Middle frontal gyrus (tissue), 1 donor: ENCODE data around the gene PKD1L1.

Source experiments
- DNase-seq: peaks from one replicate; pipeline ENCODE4 v3.0.0-alpha.2; 2015; ENCODE audit warnings: low spot score; ENCODE audit errors: extremely low spot score

The PKD1L1 gene

DNA sequence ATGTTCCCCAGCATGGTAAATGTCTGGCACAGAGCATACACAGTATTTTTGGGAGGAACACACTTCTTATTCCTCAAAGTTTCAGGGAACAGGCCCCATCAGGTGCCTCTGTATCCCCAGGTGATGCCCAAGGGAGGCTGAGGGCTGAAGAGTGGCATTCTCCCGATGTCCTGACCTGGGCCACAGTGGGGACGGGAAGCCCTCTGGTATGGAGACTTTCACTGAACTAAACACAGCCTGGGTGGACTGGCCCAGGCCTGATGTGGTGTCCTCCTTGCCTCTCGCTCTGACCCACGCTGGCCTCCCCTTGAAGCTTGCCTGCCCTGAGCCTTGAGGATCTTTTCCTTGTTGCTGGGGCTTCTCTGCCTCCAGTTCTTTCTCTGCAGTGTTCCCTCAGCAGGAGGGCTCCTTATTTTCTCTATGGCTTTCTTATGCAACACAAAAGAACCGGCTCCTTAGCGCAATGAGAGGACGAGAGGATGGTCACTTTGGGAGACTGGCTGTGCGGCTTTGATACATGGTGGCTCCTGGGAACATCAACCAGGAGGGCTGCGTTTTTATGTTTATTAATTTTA, 208.9 kb downstream of the PKD1L1 start:
- DNase-seq = no peak

GRCh38 chr7:47738563-47739166, 209.6 kb downstream of the PKD1L1 start:
- DNase-seq = no peak

GRCh38 chr7:47737601-47738000, 210.7 kb downstream of the PKD1L1 start:
- DNase-seq = no peak

- DNase-seq = no peak
These were observed 212.6 kb downstream of the PKD1L1 start for GRCh38 chr7:47735431-47736345.

GRCh38 chr7:47734949-47735291, 213.3 kb downstream of the PKD1L1 start:
- DNase-seq = no peak

- no peak for DNase-seq
These were observed 213.8 kb downstream of the PKD1L1 start for GRCh38 chr7:47734287-47734948.

- DNase-seq = no peak
These were observed 218.1 kb downstream of the PKD1L1 start for GRCh38 chr7:47730142-47730541.

- DNase-seq = no peak
These were observed 222.1 kb downstream of the PKD1L1 start for GRCh38 chr7:47726047-47726726.

DNA sequence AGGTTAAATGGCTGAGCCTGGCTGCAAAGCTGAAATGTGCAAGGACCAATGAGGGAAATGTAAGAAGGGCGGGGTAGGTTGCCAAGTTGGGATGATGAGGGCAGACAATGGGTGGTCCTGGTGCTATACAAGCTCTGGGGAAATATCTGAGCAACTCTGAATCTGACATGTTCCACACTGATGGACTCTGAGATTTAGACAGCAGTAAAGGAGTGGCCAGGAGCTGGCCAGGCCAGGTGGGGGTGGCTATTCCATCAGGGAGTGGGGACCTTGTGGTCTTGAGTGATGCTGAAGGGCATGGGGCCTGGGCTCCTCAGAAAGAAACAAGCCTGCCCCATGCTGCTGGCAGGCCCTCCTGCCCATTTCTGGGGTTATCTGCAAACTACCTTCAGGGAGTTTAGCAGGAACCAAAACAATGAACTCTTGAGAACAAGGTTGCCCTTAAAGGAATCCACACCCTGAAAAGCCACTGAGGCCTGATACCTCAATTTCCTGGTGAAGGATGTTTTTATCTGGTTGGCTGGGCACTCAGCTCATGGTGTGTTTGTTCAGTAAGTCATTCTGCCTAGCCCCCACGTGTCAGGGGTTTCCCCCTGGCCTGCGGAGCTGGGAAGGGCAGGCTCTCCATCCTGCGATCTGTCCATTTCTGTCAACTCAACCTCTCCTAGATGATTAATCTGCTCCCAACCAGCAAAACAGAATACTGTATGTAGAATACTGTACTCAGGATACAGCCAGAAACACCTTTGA, 223.1 kb downstream of the PKD1L1 start:
- no peak for DNase-seq
